ENCODE measurements around the gene GADD45G. TPM values are rescaled to one million over a fixed set of nuclear protein-coding genes. Genes with fewer than 3 reads are reported as not detected.

GADD45G gene
- total RNA-seq, 1 donor from 2014 or later = 17.5 TPM

- DNase-seq (ENCODE audit: low spot score) = no peak
- ATAC-seq = peak; percentile 42
These were observed 42.7 kb downstream of the GADD45G start for GRCh38 chr9:89647366-89648128.

- DNase-seq (ENCODE audit: low spot score) = peak; percentile 89
- peak; percentile 89 for ATAC-seq
These were observed 43.6 kb downstream of the GADD45G start for GRCh38 chr9:89648247-89649000.

GRCh38 chr9:89649039-89649691, 44.4 kb downstream of the GADD45G start:
- ATAC-seq (peak; percentile 60), DNase-seq (ENCODE audit: low spot score) (no peak)

- peak; percentile 94 for DNase-seq (ENCODE audit: low spot score)
- ATAC-seq = peak; percentile 71
These were observed 49.3 kb downstream of the GADD45G start for GRCh38 chr9:89654025-89654662.

- DNase-seq (ENCODE audit: low spot score) (no peak), ATAC-seq (peak; percentile 64)
These were observed 50.5 kb downstream of the GADD45G start for GRCh38 chr9:89655056-89655989.

Other genes with a start within 250 kb of the GADD45G start
- gene SEMA4D, start 106.9 kb upstream of the GADD45G start, total RNA-seq = 3.9 TPM